GM18951 (cell line): Measurements from ENCODE around the gene C5AR2.
"Not testable (repeated sequence)": the region's sequence is repeated elsewhere in the genome, so short reads cannot be mapped to it uniquely, and the experiment has no call there.

Source experiments
- POLR2A ChIP-seq: IDR thresholded peaks from 4 replicates; pipeline ENCODE4 v1.6.1; 2011; ENCODE audit warnings: mild to moderate bottlenecking; ENCODE audit not compliant: insufficient read length, insufficient read depth; ENCODE audit errors: extremely low read depth
- in situ Hi-C: fragments of 300-500 bp; cut with MboI; formaldehyde crosslinking; loops from one replicate; pipeline ENCODE4 v1.12.0; 2022; ENCODE audit warnings: low sequenced_read_pairs, mixed read lengths, inconsistent platforms; ENCODE audit not compliant: unreplicated experiment

Gene C5AR2

DNA sequence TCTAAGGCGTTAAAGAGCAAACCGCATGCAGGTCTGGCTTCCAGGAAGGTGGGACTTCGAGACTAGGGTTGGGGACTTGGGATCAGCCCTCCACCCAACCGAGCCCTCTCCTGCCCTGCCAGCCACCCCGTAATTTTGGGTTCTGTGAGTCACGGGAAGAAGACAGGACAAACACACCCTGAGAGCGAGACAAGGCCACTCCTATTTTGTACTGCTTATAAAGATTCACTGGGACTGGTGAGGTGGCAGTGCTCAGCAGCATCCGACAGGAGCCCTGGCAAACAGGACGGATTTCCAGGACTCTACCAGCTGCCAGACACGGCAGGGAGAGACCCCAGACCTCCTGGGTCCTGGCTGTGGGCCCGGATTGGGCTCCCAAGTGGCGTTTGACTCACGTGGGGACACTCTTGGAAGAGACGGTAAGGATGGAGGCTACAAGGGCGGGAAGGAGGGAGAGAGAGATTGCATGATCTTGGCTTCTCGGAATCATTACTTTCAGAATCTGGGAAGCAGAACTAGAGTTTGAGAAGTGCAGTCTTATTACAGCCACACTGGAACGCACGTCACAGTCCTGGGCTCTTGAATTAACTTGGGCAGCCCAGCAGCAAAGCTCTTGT is at the start of gene C5AR2:
Gene C5AR2, plus strand, starts transcription at position 245 of the 617 bp plus-strand sequence. CDS start 8,625 bp downstream, outside the sequence.
- no peak for TF ChIP-seq POLR2A

DNA sequence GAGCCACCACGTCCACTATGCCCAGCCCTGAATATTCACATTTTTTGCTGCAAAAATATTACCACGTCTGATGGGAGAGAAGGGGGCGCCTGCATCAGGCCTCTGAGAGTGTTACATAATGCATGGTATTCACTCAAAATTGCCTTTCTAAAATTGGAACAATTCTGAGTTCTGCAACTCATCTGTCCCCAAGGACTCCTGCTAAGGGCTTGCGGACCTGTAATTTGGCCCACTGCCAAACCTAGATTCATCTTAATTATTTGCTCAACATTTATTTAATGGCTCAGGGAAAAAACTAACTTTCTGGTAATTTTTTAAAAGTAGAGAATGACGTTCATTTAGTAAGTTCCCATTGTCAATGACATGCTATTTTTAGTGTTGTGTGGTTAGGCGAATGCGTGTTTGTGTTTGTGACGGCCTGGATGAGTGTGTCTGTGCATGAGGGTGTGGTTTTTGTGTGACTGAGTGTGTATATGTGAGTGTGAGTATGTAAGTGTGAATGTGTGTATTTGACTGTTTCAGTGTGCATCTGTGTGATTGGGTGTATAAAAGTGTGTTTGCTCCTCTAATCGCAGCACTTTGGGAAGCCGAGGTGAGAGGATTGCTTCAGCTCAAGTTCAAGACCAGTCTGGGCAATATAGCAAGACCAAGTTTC is 48.4 kb upstream of the C5AR2 start:
- in situ Hi-C loops = no loop called here
- no peak for TF ChIP-seq POLR2A

More for the DNA sequence above, at the start of gene C5AR2:
- in situ Hi-C loops = no loop called here

DNA sequence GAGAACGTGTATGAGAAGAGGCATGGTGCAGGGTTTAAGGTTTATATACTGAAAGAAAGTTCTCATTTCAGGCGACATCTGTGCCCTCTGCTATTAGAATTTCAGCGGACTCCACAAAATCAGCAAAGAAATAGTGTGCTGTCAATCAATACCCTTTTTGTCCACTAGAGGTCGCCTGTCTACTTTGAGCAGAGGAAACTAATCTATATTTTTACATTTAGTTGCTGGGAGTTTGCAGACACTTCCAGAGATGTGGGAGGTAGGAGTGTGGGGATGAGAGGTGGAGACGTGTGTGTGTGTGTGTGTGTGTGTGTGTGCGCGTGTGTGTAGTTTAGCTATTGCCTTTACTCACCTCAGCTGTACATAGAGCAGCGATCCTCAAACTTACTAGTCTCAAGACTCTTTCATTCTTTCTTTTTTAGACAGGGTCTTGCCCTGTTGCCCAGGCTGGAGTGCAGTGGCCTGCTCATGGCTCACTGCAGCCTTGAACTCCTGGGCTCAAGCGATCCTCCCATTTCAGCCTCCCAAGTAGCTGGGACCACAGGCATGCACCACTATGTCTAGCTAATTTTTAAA is 47.6 kb upstream of the C5AR2 start:
- in situ Hi-C loops = no loop called here
- no peak for TF ChIP-seq POLR2A

DNA sequence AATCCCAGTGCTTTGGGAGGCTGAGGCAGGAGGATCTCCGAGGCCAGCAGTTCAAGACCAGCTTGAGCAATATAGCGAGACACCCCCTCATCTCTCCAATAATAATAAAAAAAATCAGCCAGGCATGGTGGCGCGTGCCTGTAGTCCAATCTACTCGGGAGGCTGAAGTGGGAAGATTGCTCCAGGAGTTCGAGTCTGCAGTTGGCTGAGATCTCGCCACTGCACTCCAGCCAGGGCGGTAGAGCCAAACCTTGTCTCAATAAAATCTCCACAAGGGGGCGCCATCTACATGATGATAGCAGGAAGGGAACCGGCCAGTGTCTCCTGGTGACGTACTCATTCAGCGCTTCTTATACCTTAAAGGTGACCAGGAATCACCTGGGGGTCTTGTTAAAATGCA is 35.9 kb upstream of the C5AR2 start:
- in situ Hi-C loops = loop anchor here (5.0 kb wide), 1 partner anchor 91 kb away; no protein-coding TSS in a partner anchor
- TF ChIP-seq POLR2A = no peak

DNA sequence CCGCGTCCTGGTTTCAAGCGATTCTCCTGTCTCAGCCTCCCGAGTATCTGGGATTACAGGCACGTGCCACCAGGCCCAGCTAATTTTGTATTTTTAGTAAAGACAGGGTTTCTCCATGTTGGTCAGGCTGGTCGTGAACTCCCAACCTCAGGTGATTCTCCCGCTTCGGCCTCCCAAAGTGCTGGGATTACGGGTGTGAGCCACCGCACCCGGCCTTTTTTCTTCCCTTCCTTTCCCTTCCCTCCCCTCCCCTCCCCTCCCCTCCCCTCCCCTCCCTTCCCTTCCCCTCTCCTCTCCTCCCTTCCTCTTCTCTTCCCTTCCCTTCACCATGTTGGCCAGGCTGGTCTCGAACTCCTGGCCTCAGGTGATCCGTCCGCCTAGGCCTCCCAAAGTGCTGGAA is 31.1 kb upstream of the C5AR2 start:
- in situ Hi-C loops = not testable (repeated sequence)

DNA sequence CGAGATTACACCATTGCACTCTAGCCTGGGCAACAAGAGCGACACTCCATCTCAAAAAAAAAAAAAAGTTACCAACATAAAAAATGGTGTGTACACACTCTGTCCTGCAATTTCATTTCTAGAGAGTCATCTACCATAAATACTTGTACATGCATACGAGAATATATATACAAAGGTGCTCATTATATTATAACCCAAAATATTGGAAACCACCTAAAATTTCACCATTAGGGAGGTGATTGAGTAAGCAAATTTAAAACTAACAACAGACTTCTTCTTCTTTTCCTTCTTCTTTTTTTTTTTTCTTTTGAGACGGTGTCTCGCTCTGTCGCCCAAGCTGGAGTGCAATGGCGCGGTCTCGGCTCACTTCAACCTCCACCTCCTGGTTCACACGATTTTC is 29.7 kb upstream of the C5AR2 start:
- in situ Hi-C loops = no loop called here
- TF ChIP-seq POLR2A = no peak

DNA sequence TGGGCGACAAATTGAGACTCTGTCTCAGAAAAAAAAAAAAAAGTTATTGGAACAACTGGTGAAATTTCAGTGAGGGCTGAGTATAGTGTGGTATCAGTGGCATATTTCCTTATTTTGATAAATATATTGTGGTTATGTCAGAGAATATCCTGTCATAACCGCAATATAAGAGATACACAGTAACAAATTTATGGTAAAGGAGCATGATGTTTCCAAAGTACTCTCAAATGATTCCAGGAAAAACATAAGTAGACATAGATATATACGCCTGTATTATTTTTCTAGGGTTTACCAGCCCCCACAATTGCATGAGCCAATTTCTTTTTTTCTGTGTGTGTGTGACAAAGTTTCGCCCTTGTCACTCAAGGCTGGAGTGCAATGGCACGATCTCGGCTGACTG is 28.0 kb upstream of the C5AR2 start:
- TF ChIP-seq POLR2A = no peak
- in situ Hi-C loops = no loop called here

DNA sequence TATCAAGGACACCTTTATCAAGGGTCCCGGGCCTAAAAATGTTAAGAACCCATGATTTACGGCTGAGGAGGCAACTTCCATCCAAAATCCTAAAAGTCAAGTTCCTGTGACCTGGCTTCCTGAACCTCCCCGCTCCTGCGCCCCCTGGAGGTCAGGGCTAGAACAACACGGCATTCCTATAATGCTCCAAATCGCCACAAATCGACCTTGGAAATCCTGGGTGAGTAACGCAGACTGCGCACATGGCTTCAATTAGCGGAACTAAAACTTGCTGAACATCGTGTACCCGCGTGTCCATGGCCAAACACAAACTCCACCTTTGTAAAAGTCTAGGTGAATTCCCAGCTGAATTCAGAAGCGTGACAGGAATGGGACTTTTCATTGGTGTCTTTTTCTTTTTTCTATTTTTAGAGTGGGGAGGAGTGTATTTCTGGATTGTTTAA is 26.6 kb upstream of the C5AR2 start:
- in situ Hi-C loops = no loop called here
- TF ChIP-seq POLR2A = no peak

DNA sequence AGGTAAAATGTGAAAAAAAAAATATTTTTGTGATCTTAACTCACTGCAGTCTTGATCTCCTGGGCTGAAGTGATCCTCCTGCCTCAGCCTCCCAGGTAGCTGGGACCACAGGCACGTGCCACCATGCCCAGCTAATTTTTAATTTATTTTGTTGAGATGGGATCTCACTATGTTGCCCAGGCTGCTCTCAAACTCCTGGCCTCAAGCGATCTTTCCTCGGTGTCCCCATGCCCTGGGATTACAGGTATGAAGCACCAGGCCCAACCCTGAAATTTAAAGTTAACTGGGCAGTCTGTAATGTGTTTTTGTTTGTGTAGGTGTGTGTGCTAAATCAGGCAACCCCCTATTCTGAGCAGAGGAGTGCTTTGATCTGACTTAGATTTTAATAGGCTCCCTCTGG is 25.7 kb upstream of the C5AR2 start:
- TF ChIP-seq POLR2A = no peak
- in situ Hi-C loops = no loop called here

DNA sequence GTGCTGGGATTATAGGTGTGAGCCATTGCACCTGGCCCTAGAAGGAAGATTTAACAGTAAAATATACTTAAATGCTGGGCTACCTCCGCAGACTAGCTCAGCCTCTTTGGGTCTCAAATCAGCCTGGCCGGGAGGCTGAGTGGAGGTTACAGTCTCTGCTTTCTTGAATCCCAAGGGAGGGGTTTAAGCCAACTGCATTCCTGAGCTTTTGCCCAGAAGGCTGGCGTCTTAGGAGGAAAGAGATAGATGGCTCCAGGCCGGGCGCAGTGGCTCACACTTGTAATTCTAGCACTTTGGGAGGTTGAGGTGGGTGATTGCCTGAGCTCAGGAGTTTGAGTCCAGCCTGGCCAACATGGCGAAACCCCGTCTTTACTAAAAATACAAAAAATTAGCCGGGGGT is 22.9 kb upstream of the C5AR2 start:
- in situ Hi-C loops = no loop called here
- no peak for TF ChIP-seq POLR2A

DNA sequence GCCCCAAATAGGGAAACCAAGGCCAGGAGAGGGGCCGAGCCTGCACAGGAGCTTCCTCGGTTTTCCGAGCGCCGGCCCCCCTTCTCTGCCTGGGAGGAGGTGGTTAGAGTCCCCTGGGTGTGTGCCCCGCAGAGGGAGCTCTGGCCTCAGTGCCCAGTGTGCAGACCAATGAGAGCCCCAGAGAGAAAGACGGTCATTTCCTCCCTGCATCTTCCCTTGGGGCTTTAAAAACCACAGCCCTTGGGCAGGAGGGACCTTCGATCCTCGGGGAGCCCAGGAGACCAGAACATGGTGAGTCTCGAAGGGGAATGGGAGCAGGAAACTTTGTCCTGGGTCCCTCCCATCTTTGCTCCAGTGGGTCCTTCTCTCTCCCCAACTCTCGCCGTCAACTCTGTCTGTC is 22.4 kb upstream of the C5AR2 start, which contains the start of gene C5AR1:
Gene C5AR1, plus strand, starts transcription at position 254 of the 400 bp plus-strand sequence. Its CDS starts 35 bp downstream, at position 289.
- no peak for TF ChIP-seq POLR2A
- in situ Hi-C loops = no loop called here

DNA sequence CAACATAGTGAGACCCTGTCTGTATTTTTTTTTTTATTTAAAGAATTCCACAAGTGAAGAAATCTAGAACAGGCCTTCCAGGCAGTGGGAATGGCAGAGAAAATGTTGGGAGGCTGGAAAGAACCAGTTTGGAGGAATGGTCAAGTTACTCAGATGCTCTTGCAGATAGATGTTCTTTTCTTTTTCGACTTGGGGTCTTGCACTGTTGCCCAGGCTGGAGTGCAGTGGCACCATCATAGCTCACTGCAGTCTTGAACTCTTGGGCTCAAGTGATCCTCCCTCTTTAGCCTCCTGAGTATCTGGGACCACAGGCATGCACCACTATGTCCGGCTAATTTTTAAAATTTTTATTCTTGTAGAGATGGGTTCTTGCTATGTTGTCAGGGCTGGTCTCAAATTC is 21.7 kb upstream of the C5AR2 start:
- in situ Hi-C loops = no loop called here
- no peak for TF ChIP-seq POLR2A

DNA sequence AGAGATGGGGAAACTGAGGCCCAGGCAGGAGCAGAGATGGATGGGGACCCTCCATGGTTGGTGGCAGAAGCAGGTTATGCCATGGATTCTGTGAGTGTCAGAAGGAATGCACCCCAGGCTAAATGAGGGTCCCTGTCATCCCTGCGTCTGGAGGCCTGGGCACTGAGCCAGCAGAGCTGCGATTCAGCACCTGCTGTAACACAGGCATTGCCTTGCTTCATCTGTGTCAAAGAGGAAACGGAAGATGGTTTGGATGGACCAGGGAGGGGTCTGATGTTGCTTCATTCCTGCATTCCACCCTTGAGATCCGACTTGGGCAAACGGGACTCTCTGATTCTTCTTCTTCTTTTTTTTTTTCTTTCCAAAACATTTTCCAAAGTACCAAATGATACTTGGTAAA is 21.2 kb upstream of the C5AR2 start:
- TF ChIP-seq POLR2A = no peak
- in situ Hi-C loops = no loop called here
